Naive thymus-derived CD4-positive, alpha-beta T cell (primary cell): ENCODE measurements around the gene HIPK2. TPM values are rescaled to one million over a fixed set of nuclear protein-coding genes. Genes with fewer than 3 reads are reported as not detected.
A peak's percentile ranks its signal among the peaks of the same experiment; 100 is the strongest.

Experiments
- ATAC-seq: fragments of 150-1000 bp; cut with Tn5 transposase; 2 replicates; pipeline ENCODE4 v1.10.0; 2021; ENCODE audit warnings: mild to moderate bottlenecking, moderate library complexity
- CTCF ChIA-PET: fragments of 350-600 bp; sonication (Branson Sonifier 250); formaldehyde crosslinking; loops from one replicate; lab custom pipeline; 2021; ENCODE audit warnings: antibody characterized with exemption; lab: Charles Lee
- POLR2A ChIA-PET: fragments of 350-600 bp; sonication (Branson Sonifier 250); formaldehyde crosslinking; loops from one replicate; lab custom pipeline; 2021; ENCODE audit warnings: antibody characterized with exemption, inconsistent platforms; lab: Charles Lee
- DNase-seq, 9 donors: peaks; one replicate each; pipeline versions ENCODE4 v3.0.0 to v3.0.0-alpha.2; 2020 to 2022; ENCODE audit warnings: mixed read lengths in 1 of 9
- H3K27ac ChIP-seq: one replicate; pipeline ENCODE4 v1.7.0; 2013; ENCODE audit warnings: mild to moderate bottlenecking, low read depth, low read length, moderate library complexity
- H3K27me3 ChIP-seq, 2 donors: one replicate each; pipeline ENCODE4 v1.7.0; 2013; ENCODE audit warnings: low read length in 2 of 2, mild to moderate bottlenecking in 2 of 2, moderate library complexity in 2 of 2; ENCODE audit not compliant: control insufficient read depth in 2 of 2, insufficient read depth in 2 of 2
- H3K36me3 ChIP-seq, 3 experiments: 1 replicate in 2 of 3; 2 replicates in 1 of 3; pipeline ENCODE4 v1.7.0; 2013; ENCODE audit warnings: low read length in 3 of 3, mild to moderate bottlenecking in 3 of 3, moderate library complexity in 1 of 3; ENCODE audit not compliant: insufficient read depth in 3 of 3, control insufficient read depth in 2 of 3
- H3K4me1 ChIP-seq, 2 donors: one replicate each; pipeline ENCODE4 v1.7.0; 2013; ENCODE audit warnings: low read length in 2 of 2, mild to moderate bottlenecking in 2 of 2, moderate library complexity in 1 of 2; ENCODE audit not compliant: control insufficient read depth in 2 of 2, insufficient read depth in 2 of 2
- H3K4me3 ChIP-seq: 2 replicates; pipeline ENCODE4 v1.7.0; 2013; ENCODE audit warnings: mild to moderate bottlenecking, low read length
- H3K9me3 ChIP-seq, 3 experiments: 1 replicate in 2 of 3; 2 replicates in 1 of 3; pipeline ENCODE4 v1.7.0; 2013; ENCODE audit warnings: low read length in 3 of 3; ENCODE audit not compliant: control insufficient read depth in 2 of 3
- H3K27ac Mint-ChIP-seq, 9 donors: one replicate each; pipeline ENCODE4 v1.8.0; 2020 to 2022; ENCODE audit warnings: mixed read lengths in 9 of 9, mild to moderate bottlenecking in 8 of 9, moderate library complexity in 5 of 9, inconsistent platforms in 2 of 9
- H3K27me3 Mint-ChIP-seq, 5 donors: one replicate each; pipeline ENCODE4 v1.8.0; 2021 to 2022; ENCODE audit warnings: mixed read lengths in 5 of 5, mild to moderate bottlenecking in 1 of 5
- H3K36me3 Mint-ChIP-seq, 5 donors: one replicate each; pipeline ENCODE4 v1.8.0; 2020 to 2022; ENCODE audit warnings: mixed read lengths in 5 of 5, mild to moderate bottlenecking in 3 of 5, inconsistent platforms in 1 of 5
- H3K4me1 Mint-ChIP-seq, 7 donors: one replicate each; pipeline ENCODE4 v1.8.0; 2020 to 2022; ENCODE audit warnings: mixed read lengths in 7 of 7, mild to moderate bottlenecking in 3 of 7, inconsistent platforms in 1 of 7
- H3K4me3 Mint-ChIP-seq, 10 donors: one replicate each; pipeline ENCODE4 v1.8.0; 2020 to 2022; ENCODE audit warnings: mild to moderate bottlenecking in 10 of 10, mixed read lengths in 10 of 10, moderate library complexity in 6 of 10, inconsistent platforms in 2 of 10
- H3K9me3 Mint-ChIP-seq, 11 donors: one replicate each; pipeline ENCODE4 v1.8.0; 2020 to 2022; ENCODE audit warnings: mixed read lengths in 11 of 11, mild to moderate bottlenecking in 4 of 11, inconsistent platforms in 1 of 11, moderate library complexity in 1 of 11
- intact Hi-C, 2 donors: fragments of 100-400 bp; cut with micrococcal nuclease; formaldehyde crosslinking; loops; one replicate each; pipeline ENCODE4 v1.15.1; 2023
- polyA plus RNA-seq, 2 donors: library from polyadenylated mRNA; unstranded; fragments of 300-500 nt; fragmentation: Illumina TruSeq; gene quantifications; one replicate each; pipeline ENCODE4 v1.2.3, GENCODE V29; 2021
- total RNA-seq, 6 experiments: library from RNA in 5 of 6; stranded (reverse) in 5 of 6; gene quantifications; 1 replicate in 5 of 6; 2 replicates in 1 of 6; pipeline ENCODE4 v1.2.3 and lab custom pipeline; 2021 to 2026

The HIPK2 gene
- total and polyA plus RNA-seq, 7 experiments from 2014 or later, result 4.6 to 44.0 (median 36.1) TPM

GRCh38 chr7:139808846-139809442, 31.1 kb upstream of the HIPK2 start:
- ChIA-PET POLR2A (interaction anchor here (0.9 kb wide), 1 partner anchor 829 kb away, joined by 4 read pairs; no protein-coding TSS in a partner anchor), CTCF (no interaction called here)
- Mint-ChIP-seq H3K4me1 (peaks cover 4 to 15% (median 6%) of the 10 kb centered on the region in 7 donors), H3K36me3 (peaks cover 0 to 6% (median 2%) of the 10 kb centered on the region in 5 donors), H3K27me3 (peaks cover 0 to 16% (median 2%) of the 10 kb centered on the region in 5 donors), H3K9me3 (peaks cover 0 to 11% (median 6%) of the 10 kb centered on the region in 11 donors), H3K27ac (no peak overlapping the region), H3K4me3 (no peak overlapping the region)
- Histone ChIP-seq H3K4me1 (no peaks in the 10 kb centered on the region), H3K36me3 (no peaks in the 10 kb centered on the region), H3K9me3 (peaks cover 0 to 3% (median 0%) of the 10 kb centered on the region in 3 experiments), H3K4me3 (no peak overlapping the region), H3K27me3 (no peaks in the 10 kb centered on the region), H3K27ac (no peak overlapping the region)
- ATAC-seq, result no peak
- intact Hi-C loops, result loop anchor here in 1 of 2 donors (10.0 kb wide), 1 partner anchor 146 kb away; no protein-coding TSS in a partner anchor
- DNase-seq, result no peak

GRCh38 chr7:139808427-139808826, 30.6 kb upstream of the HIPK2 start:
- Histone ChIP-seq H3K4me1 (no peaks in the 10 kb centered on the region), H3K9me3 (peaks cover 0 to 5% (median 0%) of the 10 kb centered on the region in 3 experiments), H3K36me3 (no peaks in the 10 kb centered on the region), H3K27me3 (no peaks in the 10 kb centered on the region), H3K27ac (no peak overlapping the region), H3K4me3 (no peak overlapping the region)
- Mint-ChIP-seq H3K27me3 (peaks cover 0 to 16% (median 2%) of the 10 kb centered on the region in 5 donors), H3K36me3 (peaks cover 0 to 6% (median 2%) of the 10 kb centered on the region in 5 donors), H3K9me3 (peaks cover 0 to 13% (median 6%) of the 10 kb centered on the region in 11 donors), H3K4me1 (peaks cover 0 to 10% (median under 1%) of the 10 kb centered on the region in 7 donors), H3K27ac (no peak overlapping the region), H3K4me3 (no peak overlapping the region)
- CTCF ChIA-PET, result no interaction called here
- POLR2A ChIA-PET, result interaction anchor here (0.9 kb wide), 1 partner anchor 830 kb away, joined by 4 read pairs; no protein-coding TSS in a partner anchor
- ATAC-seq (no peak), DNase-seq (no peak)
- intact Hi-C loops, result loop anchor here in 1 of 2 donors (10.0 kb wide), 1 partner anchor 146 kb away; no protein-coding TSS in a partner anchor

- Mint-ChIP-seq H3K4me3 (no peak overlapping the region), H3K36me3 (peaks cover 4 to 14% (median 8%) of the 10 kb centered on the region in 5 donors), H3K27ac (no peak overlapping the region), H3K9me3 (peaks cover 0 to 23% (median 16%) of the 10 kb centered on the region in 11 donors), H3K4me1 (peaks cover 0 to 7% (median 0%) of the 10 kb centered on the region in 7 donors), H3K27me3 (peaks cover 0 to 22% (median 5%) of the 10 kb centered on the region in 5 donors)
- ATAC-seq (no peak), DNase-seq (no peak)
- Histone ChIP-seq H3K36me3 (no peaks in the 10 kb centered on the region), H3K9me3 (peaks cover 0 to 5% (median 0%) of the 10 kb centered on the region in 3 experiments), H3K4me3 (no peak overlapping the region), H3K27me3 (no peaks in the 10 kb centered on the region), H3K4me1 (no peaks in the 10 kb centered on the region), H3K27ac (no peak overlapping the region)
- intact Hi-C loops, result loop anchor here in 1 of 2 donors (10.0 kb wide), 1 partner anchor 148 kb away; no protein-coding TSS in a partner anchor
- ChIA-PET POLR2A (no interaction called here), CTCF (no interaction called here)
These were observed 29.2 kb upstream of the HIPK2 start for GRCh38 chr7:139807009-139807408.

GRCh38 chr7:139804571-139804970, 26.8 kb upstream of the HIPK2 start:
- Mint-ChIP-seq H3K4me3 (no peak overlapping the region), H3K27me3 (peaks cover 0 to 22% (median 5%) of the 10 kb centered on the region in 5 donors), H3K9me3 (peaks cover 0 to 27% (median 16%) of the 10 kb centered on the region in 11 donors), H3K4me1 (peaks cover 0 to 9% (median 0%) of the 10 kb centered on the region in 7 donors), H3K36me3 (peaks cover 4 to 14% (median 8%) of the 10 kb centered on the region in 5 donors), H3K27ac (no peak overlapping the region)
- ChIA-PET POLR2A (no interaction called here), CTCF (no interaction called here)
- H3K4me3 ChIP-seq, result no peak overlapping the region
- H3K4me1 ChIP-seq, result no peaks in the 10 kb centered on the region
- peaks cover 0 to 5% (median 0%) of the 10 kb centered on the region in 3 experiments for H3K9me3 ChIP-seq
- ATAC-seq (no peak), DNase-seq (no peak)
- no peaks in the 10 kb centered on the region for H3K36me3 ChIP-seq
- no peak overlapping the region for H3K27ac ChIP-seq
- H3K27me3 ChIP-seq, result no peaks in the 10 kb centered on the region
- intact Hi-C loops, result loop anchor here in 1 of 2 donors (10.0 kb wide), 1 partner anchor 150 kb away; no protein-coding TSS in a partner anchor

GRCh38 chr7:139799586-139799985, 21.8 kb upstream of the HIPK2 start:
- peaks cover 4 to 15% (median 8%) of the 10 kb centered on the region in 5 donors for H3K36me3 Mint-ChIP-seq
- ChIA-PET CTCF (interaction anchor here (1.2 to 1.4 kb wide), 2 partner anchors 154 to 181 kb away, joined by 3 to 6 read pairs; no protein-coding TSS in a partner anchor), POLR2A (interaction anchor here (0.6 to 1.0 kb wide), 2 partner anchors 11 to 15 kb away, joined by 3 to 4 read pairs; no protein-coding TSS in a partner anchor)
- intact Hi-C loops, result no loop called here
- H3K4me1 ChIP-seq, result no peaks in the 10 kb centered on the region
- peaks cover 4 to 27% (median 14%) of the 10 kb centered on the region in 11 donors for H3K9me3 Mint-ChIP-seq
- no peak overlapping the region for H3K4me3 Mint-ChIP-seq
- H3K4me1 Mint-ChIP-seq, result peaks cover 5 to 19% (median 10%) of the 10 kb centered on the region in 7 donors
- DNase-seq, result no peak
- H3K27ac ChIP-seq, result no peak overlapping the region
- peaks cover 0 to 5% (median 0%) of the 10 kb centered on the region in 3 experiments for H3K9me3 ChIP-seq
- peak; percentile 77 for ATAC-seq
- no peaks in the 10 kb centered on the region for H3K27me3 ChIP-seq
- no peak overlapping the region for H3K4me3 ChIP-seq
- H3K27me3 Mint-ChIP-seq, result peaks cover 0 to 7% (median 0%) of the 10 kb centered on the region in 5 donors
- H3K27ac Mint-ChIP-seq, result no peak overlapping the region
- H3K36me3 ChIP-seq, result no peaks in the 10 kb centered on the region

GRCh38 chr7:139798892-139799291, 21.1 kb upstream of the HIPK2 start:
- no peak overlapping the region for H3K27ac ChIP-seq
- intact Hi-C loops, result no loop called here
- no peak for ATAC-seq

More at GRCh38 chr7:139798892-139799291, 21.1 kb upstream of the HIPK2 start:
- Mint-ChIP-seq H3K9me3 (peaks cover 4 to 23% (median 10%) of the 10 kb centered on the region in 11 donors), H3K27me3 (peaks cover 0 to 7% (median 0%) of the 10 kb centered on the region in 5 donors), H3K4me3 (no peak overlapping the region), H3K4me1 (peaks cover 5 to 19% (median 10%) of the 10 kb centered on the region in 7 donors), H3K36me3 (peaks cover 4 to 13% (median 8%) of the 10 kb centered on the region in 5 donors), H3K27ac (no peak overlapping the region)
- Histone ChIP-seq H3K4me1 (no peaks in the 10 kb centered on the region), H3K36me3 (no peaks in the 10 kb centered on the region), H3K4me3 (no peak overlapping the region), H3K9me3 (peaks cover 0 to 1% (median 0%) of the 10 kb centered on the region in 3 experiments), H3K27me3 (no peaks in the 10 kb centered on the region)
- no peak for DNase-seq
- POLR2A ChIA-PET, result no interaction called here
- CTCF ChIA-PET, result interaction anchor here (1.0 to 1.4 kb wide), 3 partner anchors 153 to 197 kb away, joined by 3 to 6 read pairs (median 3); no protein-coding TSS in a partner anchor
